Endothelial cell (in vitro differentiated cells): Measurements from ENCODE around the gene GTF3A. TPM values are rescaled to one million over a fixed set of nuclear protein-coding genes. Genes with fewer than 3 reads are reported as not detected.

Source experiments
- DNase-seq: peaks from one replicate; pipeline ENCODE4 v3.0.0; 2021; ENCODE audit warnings: low spot score
- H3K27ac Mint-ChIP-seq: one replicate; pipeline ENCODE4 v1.8.0; 2021; ENCODE audit warnings: mixed read lengths, inconsistent platforms; ENCODE audit not compliant: unreplicated experiment
- H3K27me3 Mint-ChIP-seq: one replicate; pipeline ENCODE4 v1.8.0; 2021; ENCODE audit warnings: mild to moderate bottlenecking, moderate library complexity, mixed read lengths, inconsistent platforms; ENCODE audit not compliant: unreplicated experiment
- H3K36me3 Mint-ChIP-seq: one replicate; pipeline ENCODE4 v1.8.0; 2021; ENCODE audit warnings: mild to moderate bottlenecking, low read depth, mixed read lengths, inconsistent platforms; ENCODE audit not compliant: unreplicated experiment
- H3K4me1 Mint-ChIP-seq: one replicate; pipeline ENCODE4 v1.8.0; 2021; ENCODE audit warnings: mild to moderate bottlenecking, mixed read lengths, inconsistent platforms; ENCODE audit not compliant: unreplicated experiment
- H3K4me3 Mint-ChIP-seq: one replicate; pipeline ENCODE4 v1.8.0; 2021; ENCODE audit warnings: mild to moderate bottlenecking, mixed read lengths, inconsistent platforms; ENCODE audit not compliant: unreplicated experiment
- H3K9me3 Mint-ChIP-seq: one replicate; pipeline ENCODE4 v1.8.0; 2021; ENCODE audit warnings: mixed read lengths, inconsistent platforms; ENCODE audit not compliant: unreplicated experiment
- total RNA-seq: library from RNA; stranded (reverse); fragmentation: NEBNext Ultra II Directional; extraction: Animal tissue kit (Norgen Biotek cat#: 25700); gene quantifications from one replicate; pipeline ENCODE4 v1.2.1, GENCODE V29; 2021; ENCODE audit not compliant: unreplicated experiment
- TF ChIP-seq, protein P1 (sequence below): fragments of 200-600 bp; sonication (generic); IDR thresholded peaks from one replicate; pipeline ENCODE4 v1.5.0; 2021; ENCODE audit warnings: antibody characterized with exemption; ENCODE audit not compliant: unreplicated experiment

The GTF3A gene
- total RNA-seq, 1 donor from 2014 or later = 73.6 TPM

DNA sequence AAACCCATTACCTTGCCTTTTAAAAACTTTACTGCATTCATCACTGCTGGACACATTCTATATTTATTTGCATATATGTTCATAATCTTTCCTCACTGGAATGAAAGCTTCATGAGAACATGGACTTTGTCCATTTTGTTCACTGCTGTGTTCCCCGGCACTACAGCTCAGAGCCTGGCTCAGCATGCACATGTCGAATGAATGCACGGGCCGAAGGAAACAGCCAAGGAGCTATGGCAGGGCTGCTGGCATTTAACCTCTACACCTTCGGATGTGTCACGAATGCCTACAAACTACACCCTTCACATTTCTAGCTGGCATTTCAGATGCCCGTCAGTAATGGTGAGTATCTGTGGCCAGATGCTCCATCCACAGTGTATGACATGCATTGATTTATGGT is 18.4 kb downstream of the GTF3A start:
- TF ChIP-seq, protein P1, sequence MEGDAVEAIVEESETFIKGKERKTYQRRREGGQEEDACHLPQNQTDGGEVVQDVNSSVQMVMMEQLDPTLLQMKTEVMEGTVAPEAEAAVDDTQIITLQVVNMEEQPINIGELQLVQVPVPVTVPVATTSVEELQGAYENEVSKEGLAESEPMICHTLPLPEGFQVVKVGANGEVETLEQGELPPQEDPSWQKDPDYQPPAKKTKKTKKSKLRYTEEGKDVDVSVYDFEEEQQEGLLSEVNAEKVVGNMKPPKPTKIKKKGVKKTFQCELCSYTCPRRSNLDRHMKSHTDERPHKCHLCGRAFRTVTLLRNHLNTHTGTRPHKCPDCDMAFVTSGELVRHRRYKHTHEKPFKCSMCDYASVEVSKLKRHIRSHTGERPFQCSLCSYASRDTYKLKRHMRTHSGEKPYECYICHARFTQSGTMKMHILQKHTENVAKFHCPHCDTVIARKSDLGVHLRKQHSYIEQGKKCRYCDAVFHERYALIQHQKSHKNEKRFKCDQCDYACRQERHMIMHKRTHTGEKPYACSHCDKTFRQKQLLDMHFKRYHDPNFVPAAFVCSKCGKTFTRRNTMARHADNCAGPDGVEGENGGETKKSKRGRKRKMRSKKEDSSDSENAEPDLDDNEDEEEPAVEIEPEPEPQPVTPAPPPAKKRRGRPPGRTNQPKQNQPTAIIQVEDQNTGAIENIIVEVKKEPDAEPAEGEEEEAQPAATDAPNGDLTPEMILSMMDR = no peak
- Mint-ChIP-seq H3K4me1 (peaks cover 32% of the 10 kb centered on the region), H3K9me3 (no peaks in the 10 kb centered on the region), H3K36me3 (peaks cover 15% of the 10 kb centered on the region), H3K27ac (peak overlapping the region; percentile 7), H3K4me3 (peak overlapping the region; percentile 14), H3K27me3 (peaks cover 2% of the 10 kb centered on the region)
- DNase-seq = no peak

DNA sequence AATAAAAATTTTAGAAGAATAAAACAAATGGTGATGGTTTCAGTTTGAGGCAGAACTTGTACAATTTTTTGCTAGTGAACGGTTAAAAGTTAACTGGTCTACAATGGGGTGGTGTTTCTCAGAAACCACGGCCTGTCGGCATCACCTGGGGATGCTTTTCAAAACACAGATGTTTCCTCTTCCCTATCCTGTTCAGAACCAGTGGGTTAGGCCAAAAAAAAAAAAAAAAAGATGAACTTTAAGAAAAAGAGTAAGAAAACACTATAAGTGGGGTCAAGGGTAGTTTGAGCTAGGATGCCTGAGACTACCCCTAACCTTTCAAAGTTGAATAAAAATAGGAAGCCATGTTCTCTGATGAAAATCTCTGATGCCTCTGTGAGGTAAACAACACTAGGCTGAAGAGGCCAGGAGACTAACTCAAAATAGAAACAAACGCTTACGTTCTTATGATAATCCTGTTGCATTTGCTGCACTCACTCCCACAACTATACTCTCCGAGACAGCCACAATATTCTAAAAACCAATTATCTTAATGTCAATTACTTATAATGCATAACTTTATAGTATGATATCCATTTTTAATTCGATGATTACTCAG is 22.7 kb downstream of the GTF3A start:
- TF ChIP-seq, protein P1 = no peak
- no peaks in the 10 kb centered on the region for H3K9me3 Mint-ChIP-seq
- DNase-seq = no peak
- H3K36me3 Mint-ChIP-seq = peaks cover 6% of the 10 kb centered on the region
- H3K4me3 Mint-ChIP-seq = peak overlapping the region; percentile 59
- peak overlapping the region; percentile 96 for H3K27ac Mint-ChIP-seq
- peaks cover 51% of the 10 kb centered on the region for H3K4me1 Mint-ChIP-seq
- peaks cover 2% of the 10 kb centered on the region for H3K27me3 Mint-ChIP-seq

DNA sequence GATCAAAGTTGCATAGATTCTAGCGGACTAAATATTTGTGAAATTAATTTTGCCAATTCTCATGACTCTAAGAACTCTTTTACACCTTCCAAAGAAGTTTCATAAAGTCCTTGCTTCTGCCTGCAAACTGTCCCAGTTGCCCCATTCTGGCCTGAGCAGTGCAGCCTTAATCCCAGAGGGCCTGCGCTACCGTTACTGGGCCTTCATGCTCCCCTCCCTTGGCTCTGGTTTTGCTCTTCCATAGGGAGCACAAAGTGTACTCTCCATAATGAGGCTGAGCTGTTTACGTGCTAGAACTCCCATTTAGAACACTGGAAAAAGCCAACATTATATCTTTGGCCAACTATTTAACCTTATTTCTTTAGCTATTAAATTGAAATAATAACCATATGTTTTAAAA is 23.9 kb downstream of the GTF3A start:
- Mint-ChIP-seq H3K27me3 (no peaks in the 10 kb centered on the region), H3K27ac (peak overlapping the region; percentile 59), H3K4me1 (peaks cover 44% of the 10 kb centered on the region)

DNA sequence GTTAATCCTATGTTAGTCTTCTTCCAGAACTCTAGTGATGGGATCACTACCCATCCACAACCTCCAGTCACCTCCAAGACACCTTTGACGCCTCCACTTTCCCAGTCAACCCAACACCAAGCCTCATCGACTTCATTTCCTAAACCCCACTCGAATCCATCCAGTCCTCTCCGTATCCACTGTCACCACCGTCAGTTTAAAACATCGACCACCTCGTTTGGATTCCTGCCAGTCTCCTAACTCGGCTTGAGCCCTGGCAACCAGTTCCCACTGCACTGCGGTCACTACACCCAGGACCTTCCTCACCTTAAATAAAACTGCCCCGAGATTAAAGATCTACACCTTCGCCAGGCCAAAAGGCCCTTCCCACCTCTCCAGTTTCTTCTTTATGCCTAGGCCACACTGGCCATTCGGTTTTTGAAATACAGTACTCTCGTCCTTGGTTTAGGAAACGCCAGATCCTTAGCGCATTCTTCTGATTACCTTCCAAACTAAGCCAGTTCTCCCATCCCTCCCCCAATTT is 24.7 kb downstream of the GTF3A start:
- TF ChIP-seq, protein P1 = no peak
- no peak for DNase-seq
- Mint-ChIP-seq H3K4me3 (peak overlapping the region; percentile 89), H3K4me1 (peaks cover 44% of the 10 kb centered on the region), H3K9me3 (no peaks in the 10 kb centered on the region), H3K27ac (peak overlapping the region; percentile 68), H3K27me3 (no peaks in the 10 kb centered on the region), H3K36me3 (no peaks in the 10 kb centered on the region)

More for the DNA sequence above, 23.9 kb downstream of the GTF3A start:
- no peaks in the 10 kb centered on the region for H3K36me3 Mint-ChIP-seq
- TF ChIP-seq, protein P1 = no peak
- H3K4me3 Mint-ChIP-seq = peak overlapping the region; percentile 72
- DNase-seq = no peak
- no peaks in the 10 kb centered on the region for H3K9me3 Mint-ChIP-seq
